NCI-H524 (cell line): ENCODE data around the gene ENHO.
A peak's percentile ranks its signal among the peaks of the same experiment; 100 is the strongest.

Source experiments
- DNase-seq, 2 experiments: peaks; one replicate each; lab custom pipeline; 2025; lab: John Stamatoyannopoulos, UW

Gene ENHO

DNA sequence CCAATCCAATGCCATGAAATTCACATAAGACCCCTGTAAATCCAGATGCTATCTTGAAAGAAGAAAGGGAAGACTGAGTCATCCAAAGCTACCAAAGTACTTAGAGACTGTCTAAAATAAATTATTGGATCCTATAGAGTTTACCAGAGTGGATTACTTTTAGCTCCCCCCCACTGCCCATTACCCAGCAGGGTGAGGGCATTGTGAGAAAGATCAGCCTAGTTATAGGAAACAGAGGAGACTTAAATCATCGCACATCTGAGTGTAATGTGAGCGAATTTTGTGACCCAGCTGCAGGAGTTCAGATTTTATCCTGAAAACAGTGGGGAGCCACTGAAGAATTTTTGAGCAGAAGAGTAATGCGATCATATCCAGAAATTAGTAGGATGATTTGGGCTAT is 1.6 kb upstream of the ENHO start:
- no peak for DNase-seq

DNA sequence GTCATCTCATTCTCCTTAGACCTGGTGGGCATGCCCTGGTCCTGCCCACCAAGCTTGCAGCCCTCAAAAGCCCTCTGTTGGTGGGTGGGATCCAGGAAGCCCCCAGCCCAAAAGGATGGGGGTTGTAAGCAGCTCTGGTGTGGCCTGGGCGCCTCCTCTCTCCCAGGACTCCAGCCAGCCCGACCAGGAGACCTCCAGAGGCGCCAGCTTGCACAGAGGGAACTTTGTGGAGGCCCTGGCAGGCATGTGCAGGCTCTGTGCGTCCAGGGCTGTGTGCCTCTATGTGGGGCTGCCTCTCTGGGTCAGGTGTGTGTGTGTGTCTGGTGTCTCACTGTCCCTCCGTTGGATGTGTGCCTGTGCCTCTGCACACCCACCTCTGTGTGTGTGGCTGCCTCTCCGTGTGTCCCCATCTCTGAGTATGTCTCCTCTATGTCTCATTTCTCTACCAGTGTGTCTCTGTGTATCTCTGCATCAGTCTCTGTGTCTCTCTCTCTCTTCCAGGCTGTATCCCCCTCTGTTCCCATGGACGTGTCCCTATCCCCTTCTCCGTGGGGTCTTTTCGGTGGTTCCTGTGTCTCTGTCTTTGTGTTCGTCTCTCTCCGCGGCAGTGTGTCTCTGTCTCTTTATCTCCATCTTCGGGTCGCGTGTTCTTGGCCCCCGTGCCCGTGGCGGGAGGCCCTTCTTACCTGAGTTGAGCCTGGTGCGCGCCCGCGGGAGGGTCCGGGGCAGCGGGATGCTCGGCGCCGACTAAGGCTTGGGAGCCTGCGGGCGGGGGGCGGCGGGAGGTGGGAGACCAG is 501 bp downstream of the ENHO start:
- DNase-seq, result no peak

DNA sequence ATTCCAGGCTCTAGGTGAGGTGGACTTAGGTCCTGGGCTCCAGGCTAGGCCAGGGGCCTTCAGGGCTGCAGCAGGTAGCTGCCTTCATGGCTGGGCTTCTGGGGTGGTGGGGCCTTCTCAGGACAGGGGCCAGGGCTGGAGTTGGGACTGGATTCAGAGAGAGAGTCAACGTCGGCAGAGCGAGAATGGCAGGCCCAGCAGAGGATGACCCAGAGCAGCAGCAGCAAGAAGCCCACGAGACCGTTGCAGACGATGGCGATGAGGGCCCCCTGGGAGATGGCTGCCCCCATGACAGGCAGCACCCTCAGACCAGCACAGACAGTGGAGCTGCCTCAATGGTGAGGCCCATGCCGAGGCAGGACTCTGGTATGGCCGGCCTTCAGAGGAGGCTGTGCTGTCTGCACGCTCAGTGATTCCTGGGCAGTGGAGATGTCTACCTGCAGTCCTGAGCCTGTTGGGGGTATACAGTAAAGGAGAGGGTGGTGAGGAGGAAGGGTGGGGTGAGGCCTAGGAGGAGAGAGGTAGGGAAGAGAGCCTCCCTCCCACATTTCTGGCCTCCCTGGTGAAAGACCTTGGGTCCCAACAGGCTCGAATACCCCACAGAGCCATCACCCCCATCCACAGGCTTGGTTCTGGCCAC is 1.3 kb downstream of the ENHO start:
- DNase-seq, result no peak

DNA sequence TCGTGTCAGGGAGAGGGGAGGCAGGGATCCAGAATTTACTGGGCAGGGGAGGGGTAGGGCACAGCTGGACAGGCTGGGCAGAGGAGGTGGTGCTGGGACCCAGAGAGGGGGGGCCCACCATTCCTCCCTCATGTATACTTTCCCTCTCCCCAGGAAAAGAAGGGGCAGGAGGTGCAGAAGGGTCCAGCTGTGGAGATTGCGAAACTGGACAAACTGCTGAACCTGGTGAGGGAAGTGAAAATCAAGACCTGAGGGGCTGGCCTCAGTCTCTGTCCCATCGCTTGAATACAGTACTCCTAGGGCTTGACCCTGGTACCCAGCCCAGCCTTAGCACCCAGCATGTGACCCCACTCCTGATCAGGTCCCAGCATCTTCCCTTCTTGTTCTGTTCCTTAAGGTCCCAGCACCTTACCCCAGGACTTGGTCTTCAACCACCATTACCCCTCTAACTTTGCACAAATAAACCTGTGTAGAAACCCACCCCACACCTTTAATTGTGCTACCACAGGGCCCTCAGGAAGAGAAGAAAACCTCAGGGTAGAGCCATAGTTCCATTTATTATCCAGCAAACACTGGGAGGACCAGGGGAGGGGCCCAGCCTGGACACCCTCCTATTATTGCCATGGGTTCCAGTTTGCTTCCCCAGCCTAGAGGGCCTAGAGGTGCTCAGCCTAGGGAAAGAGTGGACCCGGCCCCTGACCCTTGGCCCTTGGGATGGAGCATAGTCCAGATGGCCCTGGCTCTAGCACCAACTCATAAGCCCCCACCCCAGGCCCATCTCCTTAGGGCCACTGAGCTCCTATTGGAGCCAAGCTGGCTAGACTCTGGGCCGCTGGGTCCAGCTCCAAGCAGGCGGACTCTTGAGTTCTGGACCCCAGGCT is 2.0 kb downstream of the ENHO start:
- no peak for DNase-seq

GRCh38 chr9:34520096-34520495 is 2.7 kb downstream of the ENHO start:
- DNase-seq, result no peak

DNA sequence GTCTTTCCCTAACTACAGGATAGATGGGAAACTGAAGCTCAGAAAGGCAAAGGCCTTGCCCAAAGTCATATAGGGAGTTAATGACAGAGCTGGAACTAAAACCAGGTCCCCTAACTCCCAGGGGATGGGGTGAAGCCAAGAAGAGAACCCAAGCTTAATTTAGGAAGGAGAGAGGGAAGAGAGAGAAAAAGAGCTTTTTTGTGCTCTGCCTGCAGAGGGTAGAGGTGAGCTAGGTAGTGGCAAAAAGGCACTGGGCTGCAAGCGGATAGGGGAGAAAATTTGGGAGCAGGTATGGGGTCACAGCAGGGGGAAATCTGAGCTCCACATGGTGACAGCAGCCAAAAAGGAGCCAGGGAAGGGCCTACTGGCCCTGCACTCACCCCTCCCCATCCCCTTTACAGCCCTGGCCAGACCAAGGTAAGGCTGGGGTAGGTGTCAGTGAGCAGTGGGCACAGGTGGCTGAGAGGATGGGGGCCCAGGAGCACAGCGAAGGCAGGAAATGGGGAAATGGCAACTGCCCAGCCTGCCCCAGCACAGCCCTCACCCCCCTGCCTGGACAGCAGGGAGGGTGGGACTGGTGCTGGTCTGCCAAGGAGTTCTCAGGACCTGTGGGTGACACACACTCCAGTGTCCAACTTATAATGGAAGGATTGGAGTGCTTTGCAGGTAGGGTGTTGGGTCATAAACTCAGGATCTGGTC is 3.3 kb downstream of the ENHO start:
- DNase-seq, result peak in 1 of 2 experiments; percentile 36

DNA sequence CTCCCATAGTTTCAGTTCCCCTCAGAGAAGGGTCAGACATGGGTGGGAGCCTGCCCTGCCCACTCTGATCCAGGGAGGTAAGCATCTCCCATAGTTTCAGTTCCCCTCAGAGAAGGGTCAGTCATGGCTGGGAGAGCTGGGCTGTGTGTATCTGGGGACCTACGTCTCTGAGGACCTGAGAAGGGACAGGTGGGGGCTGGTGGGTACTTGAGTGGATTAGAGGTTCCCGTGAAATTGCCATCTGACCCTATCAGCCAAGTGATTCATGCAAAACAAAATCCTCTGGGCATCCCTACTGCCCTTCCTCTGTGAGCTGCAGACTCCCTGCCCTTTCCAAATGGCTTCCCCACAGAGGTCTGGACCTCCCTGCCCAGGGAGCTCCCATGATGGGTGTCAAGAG is 3.9 kb downstream of the ENHO start:
- peak; percentile 20 to 62 for DNase-seq

- peak in 1 of 2 experiments; percentile 37 for DNase-seq
These were observed 4.6 kb downstream of the ENHO start for GRCh38 chr9:34518110-34518616.

DNA sequence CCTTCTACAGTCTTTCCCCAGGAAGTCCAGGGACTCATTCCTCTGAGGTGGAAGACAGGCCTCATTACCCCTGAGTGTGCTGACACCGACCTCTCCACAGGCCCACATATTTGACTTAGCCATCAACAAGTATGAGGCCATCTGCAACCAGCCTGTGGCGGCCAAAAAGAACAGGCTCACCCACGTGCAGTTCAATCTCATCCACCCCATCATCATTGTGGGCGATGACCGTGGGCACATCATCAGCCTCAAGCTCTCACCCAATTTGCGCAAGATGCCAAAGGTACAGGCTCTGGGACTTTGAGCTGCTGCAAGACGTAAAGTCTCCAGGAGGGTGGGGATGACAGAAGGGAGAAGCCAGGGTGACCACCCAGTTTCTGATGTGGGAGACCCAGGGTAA is 5.6 kb downstream of the ENHO start:
- DNase-seq, result no peak

- DNase-seq, result no peak
These were observed 6.8 kb downstream of the ENHO start for GRCh38 chr9:34515959-34516358.

DNA sequence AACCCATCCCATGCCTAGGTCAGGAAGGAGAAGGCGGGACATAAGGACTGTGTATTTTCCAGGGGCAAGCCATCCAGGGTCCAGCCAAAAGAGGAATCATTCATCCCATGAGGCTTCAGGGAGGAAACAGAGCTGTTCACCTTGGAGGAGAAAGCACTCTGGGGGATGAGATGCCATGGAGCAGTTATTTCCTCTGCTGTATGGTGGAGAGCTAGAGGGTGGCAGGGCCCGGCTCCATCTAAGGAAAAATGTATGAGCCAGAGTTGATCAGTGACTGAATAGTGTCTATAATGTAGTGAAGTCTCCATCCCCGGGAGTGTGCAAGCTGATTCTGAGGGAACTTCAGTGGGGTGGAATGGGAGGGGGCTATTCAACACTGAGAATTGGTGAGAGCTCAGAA is 8.0 kb downstream of the ENHO start:
- no peak for DNase-seq

DNA sequence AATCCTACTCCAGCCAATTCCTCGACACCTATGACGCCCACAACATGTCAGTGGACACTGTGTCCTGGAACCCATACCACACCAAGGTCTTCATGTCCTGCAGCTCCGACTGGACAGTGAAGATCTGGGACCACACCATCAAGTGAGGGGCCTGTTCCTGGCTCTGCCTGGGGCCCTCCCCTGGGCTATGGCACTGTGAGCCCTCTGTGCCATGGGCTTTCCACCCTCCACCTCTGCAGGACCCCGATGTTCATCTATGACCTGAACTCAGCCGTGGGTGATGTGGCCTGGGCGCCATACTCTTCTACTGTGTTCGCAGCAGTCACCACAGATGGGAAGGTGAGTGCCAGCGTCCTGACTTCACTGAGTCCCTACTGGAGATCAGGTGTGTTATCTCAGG is 8.4 kb downstream of the ENHO start:
- no peak for DNase-seq

DNA sequence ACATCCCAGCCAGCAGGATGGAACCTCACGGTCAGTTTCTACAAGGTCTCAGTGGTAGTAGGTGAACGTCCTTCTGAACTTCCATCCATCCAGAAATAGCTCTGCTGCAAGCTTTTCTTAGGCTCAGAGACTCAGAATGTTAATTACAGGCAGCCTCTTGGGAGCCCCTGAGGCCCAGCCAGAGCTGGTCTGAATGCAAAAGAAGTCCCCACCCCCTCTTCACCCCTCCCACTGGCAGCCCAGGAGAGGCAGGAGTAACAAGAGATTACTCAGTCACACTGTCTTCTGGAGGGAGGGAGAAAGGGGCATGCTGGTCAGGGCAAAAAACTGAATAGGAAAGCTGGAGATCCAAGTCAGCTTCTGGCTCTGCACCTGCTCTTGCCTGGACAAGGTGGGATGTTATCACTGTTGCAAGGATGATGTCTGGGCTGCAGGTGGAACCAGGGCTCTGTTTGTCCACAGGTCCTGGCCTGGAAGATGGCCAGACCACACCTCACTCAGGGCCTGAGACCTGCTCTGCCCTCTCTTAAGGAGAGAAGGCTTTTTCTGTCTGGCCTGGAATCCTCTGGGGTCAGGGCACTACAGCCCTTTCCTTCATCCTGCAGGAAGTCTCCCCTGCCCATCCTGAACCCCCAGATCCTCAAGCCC is 9.1 kb downstream of the ENHO start:
- DNase-seq, result peak in 1 of 2 experiments; percentile 19

DNA sequence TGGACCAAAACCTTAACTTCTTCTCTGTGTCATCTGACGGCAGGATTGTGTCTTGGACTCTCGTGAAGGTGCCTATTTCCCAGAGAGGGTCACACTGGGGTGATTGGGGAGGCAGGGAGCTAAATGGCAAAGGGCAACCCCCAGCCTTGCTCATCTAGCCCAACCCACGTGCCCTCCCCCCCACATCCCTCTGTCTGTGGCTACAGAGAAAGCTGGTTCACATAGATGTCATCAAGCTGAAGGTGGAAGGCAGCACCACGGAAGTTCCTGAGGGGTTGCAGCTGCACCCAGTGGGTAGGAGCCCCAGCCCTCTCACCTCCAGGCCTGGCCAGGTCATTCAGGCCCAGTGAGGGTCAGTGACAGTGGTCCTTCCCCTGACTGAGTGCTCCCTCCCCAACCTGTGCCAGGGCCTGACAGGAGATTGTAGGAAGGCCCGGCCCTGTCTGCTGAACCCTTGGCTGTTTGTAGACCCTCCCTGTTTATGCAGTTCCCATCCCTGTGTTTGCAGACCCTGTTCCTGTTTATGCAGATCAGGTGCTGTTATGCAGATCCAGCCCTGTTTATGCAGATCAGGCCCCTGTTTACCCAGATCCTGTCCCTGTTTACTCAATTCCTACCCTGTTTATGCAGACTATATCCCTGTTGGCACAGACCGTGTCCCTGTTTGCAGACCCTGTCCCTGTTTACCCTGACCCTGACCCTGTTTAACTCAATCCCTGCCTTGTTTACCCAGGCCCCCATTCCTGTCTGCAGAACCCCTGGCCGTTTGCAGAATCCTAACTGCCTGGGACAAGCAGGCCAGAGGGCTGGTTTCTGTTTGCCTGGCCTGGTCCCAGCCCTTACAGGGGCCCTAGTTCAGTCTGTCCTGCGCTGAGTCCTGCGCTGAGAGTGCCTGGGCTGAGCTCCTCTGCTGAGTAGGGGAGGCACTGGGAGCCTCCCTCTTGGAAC is 10.4 kb downstream of the ENHO start:
- no peak for DNase-seq

DNA sequence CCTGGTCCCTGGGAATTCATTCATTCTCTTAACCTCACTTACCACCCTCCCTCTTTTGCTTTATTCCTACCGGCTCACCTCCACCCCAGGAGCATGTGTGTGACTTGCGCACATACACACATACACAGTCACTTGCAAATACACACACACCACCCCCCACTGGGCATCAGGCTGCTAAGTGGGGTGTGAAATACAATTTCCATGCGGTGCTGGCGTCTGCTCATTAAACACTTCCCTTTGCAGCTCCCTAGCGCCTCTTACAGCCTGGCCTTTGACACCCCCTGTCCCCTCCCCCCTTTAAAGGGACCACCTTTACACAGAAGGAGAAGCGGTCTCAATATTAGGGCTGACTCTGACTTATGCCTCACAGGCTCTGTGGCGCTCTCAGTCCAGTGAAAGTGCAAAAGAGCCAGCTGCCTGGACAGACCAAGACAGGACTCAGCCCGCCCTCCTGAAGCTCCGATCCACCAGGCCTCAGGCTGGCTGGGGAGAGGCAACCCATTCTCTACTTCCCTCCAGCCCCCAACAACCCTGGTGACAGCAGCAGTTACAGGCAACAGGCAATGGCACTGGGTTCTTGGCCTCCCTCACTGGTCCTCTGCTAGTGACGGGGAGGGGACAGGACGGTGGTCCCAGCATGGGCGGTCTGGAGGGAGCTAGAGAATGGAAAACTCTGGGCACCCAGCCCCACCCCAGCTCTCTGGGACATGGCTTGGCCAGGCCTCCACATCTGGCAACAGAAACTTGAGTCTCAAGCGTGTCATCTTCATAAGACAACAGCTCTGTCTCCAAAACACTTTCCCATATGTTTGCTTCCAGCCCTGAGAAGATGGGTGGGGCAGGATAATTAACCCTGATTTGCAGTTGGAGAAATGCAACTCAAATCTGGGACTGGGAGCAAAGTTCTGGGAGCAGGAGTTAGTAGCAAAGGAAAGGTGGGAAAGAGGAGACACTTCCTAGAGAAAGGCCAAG is 12.0 kb downstream of the ENHO start:
- peak; percentile 33 to 57 for DNase-seq

DNA sequence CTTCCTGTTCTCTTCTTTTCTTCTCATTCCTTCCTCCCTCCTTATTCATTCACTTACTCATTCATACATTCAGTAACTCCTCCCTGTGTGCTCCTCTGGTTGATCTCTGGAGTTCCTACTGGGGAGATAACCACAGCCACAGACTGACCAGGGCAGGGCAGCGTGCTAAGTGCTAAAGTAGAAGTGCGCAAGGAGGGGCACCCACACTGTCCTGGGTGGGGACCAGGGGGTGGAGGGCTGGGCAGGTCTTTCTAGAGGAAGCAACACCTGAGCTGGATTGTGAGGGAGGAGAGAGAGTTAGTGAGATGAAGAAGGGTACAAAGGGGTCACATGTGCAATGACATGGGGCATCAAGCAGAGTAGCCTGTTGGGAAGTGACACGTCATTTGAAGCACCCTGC is 13.8 kb downstream of the ENHO start:
- DNase-seq, result no peak

GRCh38 chr9:34508463-34508862 is 14.3 kb downstream of the ENHO start:
- no peak for DNase-seq

DNA sequence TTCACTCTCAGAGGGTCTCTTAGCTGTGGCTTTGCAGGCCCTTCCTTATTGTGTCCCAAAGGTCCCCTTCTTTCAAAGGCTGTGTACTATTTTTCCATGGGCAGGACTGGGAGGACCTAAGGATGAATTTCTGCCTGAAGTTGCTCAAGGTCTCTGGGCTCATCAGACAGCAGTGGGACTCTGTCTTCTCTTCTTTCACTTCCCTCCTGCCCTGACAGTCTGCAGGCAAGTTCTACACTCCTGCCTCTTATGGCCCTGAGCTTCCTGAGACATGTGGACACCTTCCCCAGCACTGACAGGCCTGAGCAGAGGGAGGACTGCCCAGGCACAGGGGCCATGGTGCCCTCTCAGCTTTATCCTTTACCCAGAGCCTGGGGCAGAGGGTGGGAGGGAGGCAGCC is 14.8 kb downstream of the ENHO start:
- no peak for DNase-seq

- DNase-seq, result no peak
These were observed 15.2 kb downstream of the ENHO start for GRCh38 chr9:34507556-34507955.
